Kidney (tissue), 14 donors: ENCODE results near the gene RPS5. TPM values are rescaled to one million over a fixed set of nuclear protein-coding genes. Genes with fewer than 3 reads are reported as not detected.
"Not testable (repeated sequence)": the region's sequence is repeated elsewhere in the genome, so short reads cannot be mapped to it uniquely, and the experiment has no call there.

Experiments
- DNase-seq, 5 donors: peaks; one replicate each; pipeline ENCODE4 v3.0.0-alpha.2; 2013 to 2020
- FAIRE-seq: peaks from 2 replicates; lab custom pipeline; 2012; peaks lifted over from hg19 to GRCh38; lab: Jason Lieb, UNC
- H3K27ac ChIP-seq, 2 donors: one replicate each; pipeline ENCODE4 v1.7.0; 2013; ENCODE audit warnings: low read depth in 2 of 2, low read length in 2 of 2, inconsistent platforms in 1 of 2
- H3K27me3 ChIP-seq: one replicate; pipeline ENCODE4 v1.7.1; 2013; ENCODE audit warnings: low read length, inconsistent platforms; ENCODE audit not compliant: control insufficient read depth, insufficient read depth
- H3K36me3 ChIP-seq, 3 donors: one replicate each; pipeline versions ENCODE4 v1.7.0 to v1.7.1; 2013; ENCODE audit warnings: low read length in 3 of 3, control low read depth in 1 of 3, inconsistent platforms in 1 of 3; ENCODE audit not compliant: insufficient read depth in 3 of 3, control insufficient read depth in 2 of 3
- H3K4me1 ChIP-seq, 3 donors: one replicate each; pipeline versions ENCODE4 v1.7.0 to v1.7.1; 2013; ENCODE audit warnings: low read length in 3 of 3, inconsistent platforms in 1 of 3, low read depth in 1 of 3; ENCODE audit not compliant: control insufficient read depth in 2 of 3, insufficient read depth in 2 of 3
- H3K4me3 ChIP-seq, 3 donors: one replicate each; pipeline versions ENCODE4 v1.7.0 to v1.8.1; 2013; ENCODE audit warnings: low read length in 3 of 3, control low read depth in 1 of 3, inconsistent platforms in 1 of 3
- H3K9ac ChIP-seq, 3 donors: one replicate each; pipeline versions ENCODE4 v1.7.0 to v1.7.1; 2013; ENCODE audit warnings: low read length in 3 of 3, control low read depth in 1 of 3, inconsistent platforms in 1 of 3
- H3K9me3 ChIP-seq, 3 donors: one replicate each; pipeline versions ENCODE4 v1.7.0 to v1.7.1; 2013; ENCODE audit warnings: low read length in 3 of 3, control low read depth in 1 of 3, inconsistent platforms in 1 of 3; ENCODE audit not compliant: control insufficient read depth in 2 of 3, insufficient read depth in 1 of 3
- CTCF ChIP-seq: IDR thresholded peaks from 3 replicates; pipeline ENCODE4 v1.5.1; 2012; ENCODE audit warnings: mild to moderate bottlenecking, moderate library complexity, borderline replicate concordance; ENCODE audit not compliant: insufficient read depth; ENCODE audit errors: extremely low read depth
- intact Hi-C: fragments of 100-400 bp; cut with DNase I; formaldehyde crosslinking; loops from one replicate; pipeline ENCODE4 v1.11.1; 2022
- polyA plus RNA-seq: library from polyadenylated mRNA; stranded (reverse); fragments of 350-450 nt; fragmentation: Illumina TruSeq; extraction: RNeasy Lipid Tissue Mini Kit (QIAGEN cat#74804); gene quantifications from one replicate; pipeline ENCODE4 v1.2.3, GENCODE V29; 2014; ENCODE audit warnings: low read depth, low replicate concordance; ENCODE audit not compliant: insufficient read depth
- total RNA-seq: library from RNA; stranded (reverse); fragmentation: NEBNext Ultra II Directional; extraction: Animal tissue kit (Norgen Biotek cat#: 25700); gene quantifications from one replicate; pipeline ENCODE4 v1.2.1, GENCODE V29; 2021
- donor health status: control.
- donor health status: control.
- donor health status: control.
- donor health status: control.
- donor health status: control.
- donor health status: DM: yes; HTN: yes; CAD: no.
- donor health status: Normal renal cell carcinoma (clear cell type).

Gene RPS5
- total and polyA plus RNA-seq, 2 donors from 2014 or later, result 802 to 929 TPM

- FAIRE-seq (no peak), DNase-seq (no peak)
- Histone ChIP-seq H3K9me3 (no peaks in the 10 kb centered on the region), H3K27ac (no peak overlapping the region), H3K36me3 (no peaks in the 10 kb centered on the region), H3K27me3 (no peaks in the 10 kb centered on the region), H3K4me3 (no peak overlapping the region), H3K4me1 (no peaks in the 10 kb centered on the region), H3K9ac (no peak overlapping the region)
- no peak for TF ChIP-seq CTCF
- intact Hi-C loops, result no loop called here
These were observed 14.5 kb upstream of the RPS5 start for GRCh38 chr19:58372311-58373133.

- no peak for FAIRE-seq
- no peak for TF ChIP-seq CTCF
- Histone ChIP-seq H3K4me1 (peaks cover 0 to 2% (median 0%) of the 10 kb centered on the region in 3 donors), H3K27ac (no peak overlapping the region), H3K4me3 (no peak overlapping the region), H3K27me3 (no peaks in the 10 kb centered on the region), H3K9ac (no peak overlapping the region), H3K9me3 (no peaks in the 10 kb centered on the region), H3K36me3 (no peaks in the 10 kb centered on the region)
- DNase-seq, result no peak
- intact Hi-C loops, result no loop called here
These were observed 12.9 kb upstream of the RPS5 start for GRCh38 chr19:58374200-58374599.

GRCh38 chr19:58376724-58377123 lies 10.3 kb upstream of the RPS5 start:
- H3K27me3 ChIP-seq, H3K4me3 ChIP-seq, H3K36me3 ChIP-seq, FAIRE-seq, intact Hi-C loops, H3K9me3 ChIP-seq, H3K9ac ChIP-seq, DNase-seq, H3K27ac ChIP-seq: not testable (repeated sequence)
- peaks cover 0 to 14% (median 0%) of the 10 kb centered on the region in 3 donors for H3K4me1 ChIP-seq

- Histone ChIP-seq H3K27ac (no peak overlapping the region), H3K4me3 (peak overlapping the region in 1 of 3 donors; percentile 94), H3K27me3 (no peaks in the 10 kb centered on the region), H3K4me1 (peaks cover 0 to 17% (median 0%) of the 10 kb centered on the region in 3 donors), H3K36me3 (no peaks in the 10 kb centered on the region), H3K9me3 (no peaks in the 10 kb centered on the region), H3K9ac (no peak overlapping the region)
- intact Hi-C loops, result no loop called here
- no peak for FAIRE-seq
- DNase-seq, result peak in 1 of 5 donors; percentile 47
- no peak for TF ChIP-seq CTCF
These were observed 7.8 kb upstream of the RPS5 start for GRCh38 chr19:58379246-58379645.
